Measurements from ENCODE around the gene ZCCHC7.
"Not testable (repeated sequence)": the region's sequence is repeated elsewhere in the genome, so short reads cannot be mapped to it uniquely, and the experiment has no call there.

ZCCHC7 gene

GRCh38 chr9:37178742-37179141 lies 58.4 kb downstream of the ZCCHC7 start:
- no peak for DNase-seq (ENCODE audit: low read depth)

GRCh38 chr9:37179576-37179975 lies 59.2 kb downstream of the ZCCHC7 start:
- no peak for DNase-seq (ENCODE audit: low read depth)

- no peak for DNase-seq (ENCODE audit: low read depth)
Observed at GRCh38 chr9:37180138-37180537, 59.8 kb downstream of the ZCCHC7 start.

GRCh38 chr9:37182718-37183117 lies 62.3 kb downstream of the ZCCHC7 start:
- no peak for DNase-seq (ENCODE audit: low read depth)

- DNase-seq (ENCODE audit: low read depth), result no peak
Observed at GRCh38 chr9:37184905-37185867, 64.8 kb downstream of the ZCCHC7 start.

- no peak for DNase-seq (ENCODE audit: low read depth)
Observed at GRCh38 chr9:37187292-37187691, 66.9 kb downstream of the ZCCHC7 start.

- DNase-seq (ENCODE audit: low read depth), result no peak
Observed at GRCh38 chr9:37187713-37188439, 67.5 kb downstream of the ZCCHC7 start.

- not testable (repeated sequence) for DNase-seq (ENCODE audit: low read depth)
Observed at GRCh38 chr9:37190739-37191138, 70.4 kb downstream of the ZCCHC7 start.

GRCh38 chr9:37191403-37192089 lies 71.2 kb downstream of the ZCCHC7 start:
- DNase-seq (ENCODE audit: low read depth), result no peak

GRCh38 chr9:37192803-37193202 lies 72.4 kb downstream of the ZCCHC7 start:
- no peak for DNase-seq (ENCODE audit: low read depth)

GRCh38 chr9:37197158-37198038 lies 77.0 kb downstream of the ZCCHC7 start:
- DNase-seq (ENCODE audit: low read depth), result no peak

GRCh38 chr9:37198039-37198729 lies 77.8 kb downstream of the ZCCHC7 start:
- no peak for DNase-seq (ENCODE audit: low read depth)

- no peak for DNase-seq (ENCODE audit: low read depth)
Observed at GRCh38 chr9:37198831-37199230, 78.5 kb downstream of the ZCCHC7 start.

- DNase-seq (ENCODE audit: low read depth), result no peak
Observed at GRCh38 chr9:37200433-37201005, 80.1 kb downstream of the ZCCHC7 start.

- no peak for DNase-seq (ENCODE audit: low read depth)
Observed at GRCh38 chr9:37201581-37201980, 81.2 kb downstream of the ZCCHC7 start.

GRCh38 chr9:37202091-37202490 lies 81.7 kb downstream of the ZCCHC7 start:
- DNase-seq (ENCODE audit: low read depth), result no peak

- not testable (repeated sequence) for DNase-seq (ENCODE audit: low read depth)
Observed at GRCh38 chr9:37203456-37203855, 83.1 kb downstream of the ZCCHC7 start.

- no peak for DNase-seq (ENCODE audit: low read depth)
Observed at GRCh38 chr9:37206121-37206620, 85.8 kb downstream of the ZCCHC7 start.

- no peak for DNase-seq (ENCODE audit: low read depth)
Observed at GRCh38 chr9:37209431-37210386, 89.3 kb downstream of the ZCCHC7 start.

All from stimulated activated CD8-positive, alpha-beta memory T cell treated with anti-CD3 and anti-CD28 coated beads, Interleukin-15, amount 100 ng/mL, for 24 hours (primary cell).